HepG2 (cell line): ENCODE measurements around the gene LOXL4. TPM values are rescaled to one million over a fixed set of nuclear protein-coding genes. Genes with fewer than 3 reads are reported as not detected.

ENCODE experiments used
- ATAC-seq: fragments of 200-7000 bp; cut with Tn5 transposase; 3 replicates; pipeline ENCODE4 v1.9.1; 2020; ENCODE audit warnings: mild to moderate bottlenecking, moderate library complexity
- BruUV-seq: library from RNA; stranded (reverse); fragments of 400-500 nt; replicated peaks from 2 replicates; lab custom pipeline; 2021; lab: Mats Ljungman, UMichigan
- CTCF ChIA-PET: fragments of 300-600 bp; formaldehyde crosslinking; extraction: SDS; loops from one replicate; lab custom pipeline; 2021; ENCODE audit warnings: low total read pairs, inconsistent platforms, low intra/inter-chr PET ratio; lab: Yijun Ruan, JAX
- POLR2A ChIA-PET: fragments of 350-600 bp; sonication (Branson Sonifier 250); formaldehyde crosslinking; loops from one replicate; lab custom pipeline; 2020; ENCODE audit warnings: antibody characterized with exemption, inconsistent platforms; lab: Yijun Ruan, JAX
- DNase-seq: peaks from one replicate; pipeline ENCODE4 v3.0.0-alpha.2; 2015; ENCODE audit warnings: low spot score
- FAIRE-seq: peaks from 3 replicates; lab custom pipeline; 2011; peaks lifted over from hg19 to GRCh38; lab: Jason Lieb, UNC
- H2AFZ ChIP-seq: one replicate; pipeline ENCODE4 v1.6.1; 2011; ENCODE audit warnings: low read length, inconsistent platforms
- H3K27ac ChIP-seq: fragments of 300-600 bp; 3 replicates; pipeline ENCODE4 v1.8.0; 2011; ENCODE audit warnings: mixed run types, mild to moderate bottlenecking, mixed read lengths, low read length, inconsistent platforms; ENCODE audit not compliant: insufficient read depth; ENCODE audit errors: extremely low read length
- H3K27me3 ChIP-seq, 2 experiments: fragments of 200-600 bp in 1 of 2; 2 replicates in 1 of 2; 3 replicates in 1 of 2; pipeline versions ENCODE4 v1.6.0 to v1.8.0; 2011; ENCODE audit warnings: low read length in 2 of 2, mild to moderate bottlenecking in 2 of 2, moderate library complexity in 2 of 2, inconsistent platforms in 1 of 2; ENCODE audit not compliant: insufficient read depth in 2 of 2, control insufficient read depth in 1 of 2
- H3K36me3 ChIP-seq, 2 experiments: fragments of 200-600 bp in 1 of 2; replicated peaks in 1 of 2; 2 replicates in 1 of 2; 3 replicates in 1 of 2; pipeline versions ENCODE4 v1.5.1 to v1.8.0; 2011; ENCODE audit warnings: low read length in 2 of 2, inconsistent platforms in 1 of 2; ENCODE audit not compliant: insufficient read depth in 2 of 2, control insufficient read depth in 1 of 2
- H3K4me1 ChIP-seq: 2 replicates; pipeline ENCODE4 v1.5.1; 2012; ENCODE audit warnings: low read length, inconsistent platforms; ENCODE audit not compliant: insufficient read depth
- H3K4me2 ChIP-seq: 2 replicates; pipeline ENCODE4 v1.6.0; 2011; ENCODE audit warnings: low read depth, low read length, inconsistent platforms
- H3K4me3 ChIP-seq, 3 experiments: fragments of 200-600 bp in 1 of 3; sonication (generic), shearing (Covaris generic) in 1 of 3; replicated peaks in 1 of 3; 2 replicates each; pipeline ENCODE4 v1.5.1; 2011 to 2016; ENCODE audit warnings: low read length in 3 of 3, inconsistent platforms in 2 of 3, low read depth in 2 of 3, mild to moderate bottlenecking in 2 of 3, control low read depth in 1 of 3, mixed read lengths in 1 of 3; ENCODE audit not compliant: insufficient read depth in 1 of 3
- H3K79me2 ChIP-seq: one replicate; pipeline ENCODE4 v1.6.1; 2011; ENCODE audit warnings: low read length, inconsistent platforms; ENCODE audit not compliant: insufficient read depth
- H3K9ac ChIP-seq: 2 replicates; pipeline ENCODE4 v1.6.0; 2011; ENCODE audit warnings: mild to moderate bottlenecking, low read depth, low read length, inconsistent platforms; ENCODE audit not compliant: insufficient read depth
- H3K9me3 ChIP-seq: 2 replicates; pipeline ENCODE4 v1.5.1; 2012; ENCODE audit warnings: mild to moderate bottlenecking, low read length
- H4K20me1 ChIP-seq: 2 replicates; pipeline ENCODE4 v1.6.0; 2011; ENCODE audit warnings: inconsistent platforms, mild to moderate bottlenecking, low read length, moderate library complexity; ENCODE audit not compliant: insufficient read depth
- ATM ChIP-seq: fragments of 450-650 bp; IDR thresholded peaks from 2 replicates; pipeline ENCODE4 v1.7.1; 2017; ENCODE audit warnings: mild to moderate bottlenecking, borderline replicate concordance
- ETV5 ChIP-seq: IDR thresholded peaks from 2 replicates; pipeline ENCODE4 v1.6.1; 2018; ENCODE audit warnings: missing biosample characterization, missing genetic modification reagents, inconsistent platforms, borderline replicate concordance
- KLF15 ChIP-seq: sonication (generic); formaldehyde crosslinking; IDR thresholded peaks from 2 replicates; pipeline ENCODE4 v1.8.1; 2023; ENCODE audit warnings: borderline replicate concordance, mild to moderate bottlenecking, inconsistent platforms, missing genetic modification reagents, mixed read lengths
- SMARCC2 ChIP-seq: fragments of 450-650 bp; IDR thresholded peaks from 2 replicates; pipeline ENCODE4 v1.6.1; 2017; ENCODE audit warnings: antibody characterized with exemption, mild to moderate bottlenecking
- SRSF1 ChIP-seq: fragments of 200-400 bp; formaldehyde crosslinking; optimal IDR thresholded peaks from 2 replicates; pipeline ENCODE3; 2017; ENCODE audit warnings: mild to moderate bottlenecking, low read depth, low read length, moderate library complexity
- WGBS: methylation state at CpG from one replicate; pipeline ENCODE4 v1.1.6; 2017; ENCODE audit warnings: low lambda C conversion rate; 5-methylcytosine and 5-hydroxymethylcytosine counted together
- in situ Hi-C: cut with HindIII; loops from 2 replicates; pipeline ENCODE4 v1.10.0; 2017; ENCODE audit warnings: low pct_unique_long_range_greater_than_20kb; ENCODE audit not compliant: extremely low pct_ligation_motif_present
- intact Hi-C: fragments of 100-400 bp; cut with micrococcal nuclease; formaldehyde crosslinking; loops from one replicate; pipeline ENCODE4 v1.10.0; 2022; ENCODE audit not compliant: unreplicated experiment
- polyA plus RNA-seq, 8 experiments: library from polyadenylated mRNA; depleted of rRNA in 3 of 8; stranded (reverse) in 7 of 8; unstranded in 1 of 8; fragments of >200 nt; fragmentation: Illumina TruSeq in 4 of 8; extraction: Trizol in 4 of 8; gene quantifications; 2 replicates each; pipeline versions ENCODE4 v1.2.1 to v1.2.3, GENCODE V29; 2011 to 2016; ENCODE audit warnings: low read depth in 4 of 8, missing spikeins in 1 of 8, mixed read lengths in 1 of 8; ENCODE audit not compliant: insufficient read depth in 1 of 8
- total RNA-seq, 5 experiments: library from RNA; depleted of rRNA; stranded (reverse); fragments of >200 nt; fragmentation: Illumina TruSeq; extraction: Trizol; gene quantifications; 2 replicates each; pipeline ENCODE4 v1.2.3, GENCODE V29; 2016; ENCODE audit warnings: low read depth in 1 of 5
- TF ChIP-seq, protein P1 (sequence below): sonication (generic); formaldehyde crosslinking; IDR thresholded peaks from 2 replicates; pipeline ENCODE4 v1.4.0; 2020; ENCODE audit warnings: missing genetic modification reagents, borderline replicate concordance

The LOXL4 gene
- total and polyA plus RNA-seq, 2 of the 13 experiments (the other 11 are each of a cell fraction or from before 2014, with no cell fraction given) = 8.8 to 21.1 TPM

DNA sequence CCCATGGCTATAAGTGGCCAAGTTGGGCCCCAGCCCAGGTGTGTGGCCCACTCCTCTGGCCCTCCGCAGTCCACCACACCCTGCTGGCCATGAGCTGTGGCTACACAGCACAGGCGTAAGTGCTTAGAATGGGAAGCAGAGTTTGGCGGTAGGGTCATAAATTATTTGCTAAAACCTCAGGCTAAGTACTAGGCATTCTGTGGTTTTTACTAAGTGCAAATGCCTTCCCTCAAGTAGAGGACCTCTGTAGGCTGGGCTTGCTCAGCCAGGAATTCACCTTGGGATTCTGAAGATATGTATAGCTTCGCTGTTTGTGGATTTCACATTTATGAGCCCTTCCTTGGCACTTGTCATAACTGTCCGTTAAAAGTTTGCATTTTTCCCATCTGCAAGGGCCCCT is 44.8 kb upstream of the LOXL4 start:
- Histone ChIP-seq H3K4me3 (no peak overlapping the region), H2AFZ (no peak overlapping the region)
- in situ Hi-C loops = loop anchor here (25.0 kb wide), 1 partner anchor 401 kb away; no protein-coding TSS in a partner anchor

DNA sequence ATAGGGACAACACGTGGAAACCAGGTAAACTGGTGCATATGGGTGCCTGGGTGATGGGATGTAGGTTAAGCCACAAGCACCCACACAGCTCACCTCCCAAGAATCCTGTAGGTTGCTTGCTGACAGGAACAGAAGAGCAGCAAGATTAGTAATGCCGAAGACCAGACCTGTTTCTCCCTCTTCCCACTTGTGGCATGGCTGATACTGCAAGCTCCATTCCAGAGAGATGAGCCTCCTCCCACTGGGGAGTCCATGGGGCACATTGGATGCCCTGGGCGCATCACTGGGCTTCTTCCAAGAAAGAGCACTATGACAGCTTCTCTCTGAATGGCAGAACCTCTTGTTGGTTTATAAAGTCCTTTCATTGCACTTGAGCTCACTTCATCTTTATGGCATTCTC is 44.4 kb upstream of the LOXL4 start:
- no peak overlapping the region for H3K4me3 ChIP-seq
- no peak overlapping the region for H3K9ac ChIP-seq
- ChIA-PET CTCF (no interaction called here), POLR2A (no interaction called here)
- no peaks in the 10 kb centered on the region for H3K9me3 ChIP-seq
- no peaks in the 10 kb centered on the region for H3K36me3 ChIP-seq
- in situ Hi-C loops (loop anchor here (25.0 kb wide), 1 partner anchor 400 kb away; no protein-coding TSS in a partner anchor), intact Hi-C loops (no loop called here)
- H3K27me3 ChIP-seq = peaks cover 2 to 54% of the 10 kb centered on the region in 2 experiments; a peak in 4 of 5 replicates
- no TSS peak for BruUV-seq
- no peak overlapping the region for H3K27ac ChIP-seq
- ATAC-seq = no peak
- H3K4me2 ChIP-seq = no peak overlapping the region
- H2AFZ ChIP-seq = no peak overlapping the region
- no peak for TF ChIP-seq KLF15
- TF ChIP-seq ATM = no peak
- TF ChIP-seq ETV5 (CRISPR knock-in tag) = no peak
- TF ChIP-seq SRSF1 = no peak
- no peak for TF ChIP-seq SMARCC2
- H3K4me1 ChIP-seq = peaks cover 13% of the 10 kb centered on the region
- DNase-seq = no peak
- H3K79me2 ChIP-seq = no peaks in the 10 kb centered on the region
- H4K20me1 ChIP-seq = no peaks in the 10 kb centered on the region
- FAIRE-seq = no peak
- 0% methylated on average over 3 of the region's 3 CpGs for WGBS

More for the DNA sequence above, 44.8 kb upstream of the LOXL4 start:
- FAIRE-seq (no peak), ATAC-seq (no peak), DNase-seq (no peak)
- POLR2A ChIA-PET = no interaction called here
- no peak overlapping the region for H3K4me2 ChIP-seq
- H3K27ac ChIP-seq = no peak overlapping the region
- BruUV-seq = no TSS peak
- intact Hi-C loops = no loop called here
- CTCF ChIA-PET = no interaction called here
- peaks cover 13% of the 10 kb centered on the region for H3K4me1 ChIP-seq
- WGBS = 29% methylated on average over 3 of the region's 5 CpGs
- no peaks in the 10 kb centered on the region for H3K36me3 ChIP-seq
- no peaks in the 10 kb centered on the region for H3K9me3 ChIP-seq
- no peak overlapping the region for H3K9ac ChIP-seq
- no peaks in the 10 kb centered on the region for H4K20me1 ChIP-seq
- peaks cover 2 to 54% of the 10 kb centered on the region in 2 experiments; a peak in 4 of 5 replicates for H3K27me3 ChIP-seq
- TF ChIP-seq, protein P1, sequence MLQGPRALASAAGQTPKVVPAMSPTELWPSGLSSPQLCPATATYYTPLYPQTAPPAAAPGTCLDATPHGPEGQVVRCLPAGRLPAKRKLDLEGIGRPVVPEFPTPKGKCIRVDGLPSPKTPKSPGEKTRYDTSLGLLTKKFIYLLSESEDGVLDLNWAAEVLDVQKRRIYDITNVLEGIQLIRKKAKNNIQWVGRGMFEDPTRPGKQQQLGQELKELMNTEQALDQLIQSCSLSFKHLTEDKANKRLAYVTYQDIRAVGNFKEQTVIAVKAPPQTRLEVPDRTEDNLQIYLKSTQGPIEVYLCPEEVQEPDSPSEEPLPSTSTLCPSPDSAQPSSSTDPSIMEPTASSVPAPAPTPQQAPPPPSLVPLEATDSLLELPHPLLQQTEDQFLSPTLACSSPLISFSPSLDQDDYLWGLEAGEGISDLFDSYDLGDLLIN (CRISPR knock-in tag) = no peak
- TF ChIP-seq, all 625 proteins: peak for 0
- no peaks in the 10 kb centered on the region for H3K79me2 ChIP-seq
